Vagina (tissue), 2 donors: ENCODE data around the gene DNAJB1. TPM values are rescaled to one million over a fixed set of nuclear protein-coding genes. Genes with fewer than 3 reads are reported as not detected.
"Not testable (repeated sequence)": the region's sequence is repeated elsewhere in the genome, so short reads cannot be mapped to it uniquely, and the experiment has no call there.

Experiments used
- DNase-seq, 2 donors: peaks; one replicate each; pipeline ENCODE4 v3.0.0-alpha.2; 2017; ENCODE audit errors: extremely low spot score in 2 of 2
- H3K27ac ChIP-seq: fragments of 200-600 bp; sonication (generic); one replicate; pipeline ENCODE4 v1.5.1; 2019
- H3K27me3 ChIP-seq: fragments of 200-600 bp; sonication (generic); one replicate; pipeline ENCODE4 v1.5.1; 2019
- H3K36me3 ChIP-seq, 2 donors: fragments of 200-600 bp; sonication (generic); one replicate each; pipeline ENCODE4 v1.5.1; 2017 to 2019
- H3K4me1 ChIP-seq: fragments of 200-600 bp; sonication (generic); one replicate; pipeline ENCODE4 v1.5.1; 2019
- H3K4me3 ChIP-seq, 2 donors: fragments of 200-600 bp; sonication (generic); 1 replicate in 1 of 2; 2 replicates in 1 of 2; pipeline ENCODE4 v1.5.1; 2016 to 2019
- H3K9me3 ChIP-seq: fragments of 200-600 bp; sonication (generic); one replicate; pipeline ENCODE4 v1.5.1; 2019
- POLR2A ChIP-seq, 2 donors: fragments of 450-650 bp; IDR thresholded peaks; one replicate each; pipeline ENCODE4 v1.6.1; 2017; ENCODE audit warnings: antibody characterized with exemption in 2 of 2, mild to moderate bottlenecking in 2 of 2, moderate library complexity in 2 of 2
- POLR2AphosphoS5 ChIP-seq, 2 donors: sonication (generic); formaldehyde crosslinking; IDR thresholded peaks; one replicate each; pipeline ENCODE4 v1.9.0; 2017; ENCODE audit warnings: antibody characterized with exemption in 2 of 2, mild to moderate bottlenecking in 2 of 2, low read depth in 1 of 2; ENCODE audit not compliant: insufficient read depth in 1 of 2
- intact Hi-C: fragments of 100-400 bp; cut with DNase I; formaldehyde crosslinking; loops from one replicate; pipeline ENCODE4 v1.15.1; 2023
- total RNA-seq: library from RNA; depleted of rRNA; stranded (reverse); fragments of >200 nt; gene quantifications from one replicate; pipeline ENCODE4 v1.2.3, GENCODE V29; 2016
- TF ChIP-seq, protein P1 (sequence below), 3 experiments: fragments of 450-650 bp in 2 of 3; fragments of 200-600 bp in 1 of 3; sonication (generic) in 1 of 3; IDR thresholded peaks; one replicate each; pipeline ENCODE4 v1.5.1; 2017 to 2019; ENCODE audit warnings: antibody characterized with exemption in 3 of 3, mild to moderate bottlenecking in 2 of 3, moderate library complexity in 2 of 3

Gene DNAJB1
- total RNA-seq, 1 donor from 2014 or later: 164 TPM

GRCh38 chr19:14553939-14554243, 35.7 kb upstream of the DNAJB1 start:
- no peaks in the 10 kb centered on the region for H3K36me3 ChIP-seq
- H3K9me3 ChIP-seq: no peaks in the 10 kb centered on the region
- intact Hi-C loops: no loop called here
- no peaks in the 10 kb centered on the region for H3K27me3 ChIP-seq
- no peak for DNase-seq
- H3K4me1 ChIP-seq: peaks cover 71% of the 10 kb centered on the region
- TF ChIP-seq, protein P1, sequence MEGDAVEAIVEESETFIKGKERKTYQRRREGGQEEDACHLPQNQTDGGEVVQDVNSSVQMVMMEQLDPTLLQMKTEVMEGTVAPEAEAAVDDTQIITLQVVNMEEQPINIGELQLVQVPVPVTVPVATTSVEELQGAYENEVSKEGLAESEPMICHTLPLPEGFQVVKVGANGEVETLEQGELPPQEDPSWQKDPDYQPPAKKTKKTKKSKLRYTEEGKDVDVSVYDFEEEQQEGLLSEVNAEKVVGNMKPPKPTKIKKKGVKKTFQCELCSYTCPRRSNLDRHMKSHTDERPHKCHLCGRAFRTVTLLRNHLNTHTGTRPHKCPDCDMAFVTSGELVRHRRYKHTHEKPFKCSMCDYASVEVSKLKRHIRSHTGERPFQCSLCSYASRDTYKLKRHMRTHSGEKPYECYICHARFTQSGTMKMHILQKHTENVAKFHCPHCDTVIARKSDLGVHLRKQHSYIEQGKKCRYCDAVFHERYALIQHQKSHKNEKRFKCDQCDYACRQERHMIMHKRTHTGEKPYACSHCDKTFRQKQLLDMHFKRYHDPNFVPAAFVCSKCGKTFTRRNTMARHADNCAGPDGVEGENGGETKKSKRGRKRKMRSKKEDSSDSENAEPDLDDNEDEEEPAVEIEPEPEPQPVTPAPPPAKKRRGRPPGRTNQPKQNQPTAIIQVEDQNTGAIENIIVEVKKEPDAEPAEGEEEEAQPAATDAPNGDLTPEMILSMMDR (IDR thresholded peaks at IDR 0.05): no peak
- no peak for TF ChIP-seq POLR2A (IDR thresholded peaks at IDR 0.05)
- no peak for TF ChIP-seq POLR2AphosphoS5 (IDR thresholded peaks at IDR 0.05; ENCODE audit: insufficient read depth in 1 of 2, low read depth in 1 of 2)
- peak overlapping the region; percentile 34 for H3K27ac ChIP-seq
- no peak overlapping the region for H3K4me3 ChIP-seq

- Histone ChIP-seq H3K9me3 (no peaks in the 10 kb centered on the region), H3K27ac (peak overlapping the region; percentile 34), H3K27me3 (no peaks in the 10 kb centered on the region), H3K4me1 (peaks cover 66% of the 10 kb centered on the region), H3K4me3 (no peak overlapping the region), H3K36me3 (no peaks in the 10 kb centered on the region)
- DNase-seq: no peak
- TF ChIP-seq POLR2A (IDR thresholded peaks at IDR 0.05): no peak
- TF ChIP-seq, protein P1 (IDR thresholded peaks at IDR 0.05): no peak
- TF ChIP-seq POLR2AphosphoS5 (IDR thresholded peaks at IDR 0.05; ENCODE audit: insufficient read depth in 1 of 2, low read depth in 1 of 2): no peak
- intact Hi-C loops: no loop called here
These were observed 35.1 kb upstream of the DNAJB1 start for GRCh38 chr19:14553042-14553938.

- H3K27ac ChIP-seq: peak overlapping the region; percentile 68
- H3K4me3 ChIP-seq, H3K9me3 ChIP-seq, H3K27me3 ChIP-seq, DNase-seq, intact Hi-C loops, H3K36me3 ChIP-seq: not testable (repeated sequence)
- H3K4me1 ChIP-seq: peaks cover 60% of the 10 kb centered on the region
These were observed 33.8 kb upstream of the DNAJB1 start for GRCh38 chr19:14552006-14552360.

- Histone ChIP-seq H3K4me1 (peaks cover 54% of the 10 kb centered on the region), H3K27ac (peak overlapping the region; percentile 68)
- H3K9me3 ChIP-seq, intact Hi-C loops, H3K36me3 ChIP-seq, H3K27me3 ChIP-seq, H3K4me3 ChIP-seq, DNase-seq: not testable (repeated sequence)
- peak in 1 of 2 donors; percentile 52 for TF ChIP-seq POLR2AphosphoS5 (IDR thresholded peaks at IDR 0.05; ENCODE audit: insufficient read depth in 1 of 2, low read depth in 1 of 2)
These were observed 33.2 kb upstream of the DNAJB1 start for GRCh38 chr19:14551134-14552005.

DNA sequence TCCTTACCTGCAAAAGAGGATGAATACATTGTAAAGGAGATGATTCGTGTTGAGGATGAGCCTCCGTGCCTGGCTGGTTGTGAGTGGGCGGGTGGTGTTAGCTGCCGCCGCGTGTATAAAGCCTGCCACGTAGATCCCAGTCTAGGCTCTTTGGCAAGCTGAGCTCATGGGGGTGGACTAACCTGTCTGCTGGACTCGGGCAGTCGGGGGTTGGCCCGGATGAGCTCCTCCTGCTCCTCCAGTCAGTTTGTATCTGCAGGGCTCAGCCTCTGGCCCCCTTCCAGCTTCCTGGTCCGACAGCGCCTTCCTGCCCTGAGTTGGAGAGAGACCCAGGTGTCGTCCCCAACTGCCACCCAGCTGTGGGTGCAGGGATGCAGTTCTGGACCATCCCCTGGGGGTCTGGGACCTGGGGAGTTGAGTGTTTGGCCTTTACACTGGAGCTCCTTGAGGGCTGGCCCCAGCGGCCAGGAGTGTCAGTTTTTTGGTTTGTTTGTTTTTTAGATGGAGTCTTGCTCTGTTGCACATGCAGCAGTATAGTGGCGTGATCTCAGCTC, 32.1 kb upstream of the DNAJB1 start:
- no peaks in the 10 kb centered on the region for H3K36me3 ChIP-seq
- intact Hi-C loops: no loop called here
- TF ChIP-seq POLR2AphosphoS5 (IDR thresholded peaks at IDR 0.05; ENCODE audit: insufficient read depth in 1 of 2, low read depth in 1 of 2): no peak
- TF ChIP-seq, protein P1 (IDR thresholded peaks at IDR 0.05): no peak
- no peak for TF ChIP-seq POLR2A (IDR thresholded peaks at IDR 0.05)
- DNase-seq: no peak
- H3K9me3 ChIP-seq: no peaks in the 10 kb centered on the region
- H3K4me1 ChIP-seq: peaks cover 59% of the 10 kb centered on the region
- H3K27ac ChIP-seq: no peak overlapping the region
- no peak overlapping the region for H3K4me3 ChIP-seq
- H3K27me3 ChIP-seq: no peaks in the 10 kb centered on the region
